ENCODE results near the gene KCNJ10. TPM values are rescaled to one million over a fixed set of nuclear protein-coding genes. Genes with fewer than 3 reads are reported as not detected.

KCNJ10 gene
- total RNA-seq, 1 experiment from 2014 or later: 0.68 TPM

- no peak overlapping the region for H3K27ac Mint-ChIP-seq (ENCODE audit: unreplicated experiment)
- ChIA-PET CTCF (interaction anchor here (0.6 to 1.3 kb wide), 2 partner anchors 14 to 114 kb away, joined by 3 read pairs; no protein-coding TSS in a partner anchor), POLR2A (no interaction called here)
- H3K27me3 ChIP-seq (replicated peaks; ENCODE audit: control insufficient read depth, insufficient read depth, low read length): no peaks in the 10 kb centered on the region
- no peaks in the 10 kb centered on the region for H3K36me3 Mint-ChIP-seq (ENCODE audit: insufficient read depth, unreplicated experiment)
- no peak overlapping the region for H3K4me3 ChIP-seq (ENCODE audit: low read depth, low read length)
- no peaks in the 10 kb centered on the region for H3K27me3 Mint-ChIP-seq (ENCODE audit: insufficient read depth, unreplicated experiment)
- no peaks in the 10 kb centered on the region for H3K9me3 ChIP-seq
- no peaks in the 10 kb centered on the region for H3K9me3 Mint-ChIP-seq (ENCODE audit: unreplicated experiment)
- no peak overlapping the region for H3K4me3 Mint-ChIP-seq (ENCODE audit: unreplicated experiment)
- peaks cover 5% of the 10 kb centered on the region for H3K4me1 Mint-ChIP-seq (ENCODE audit: low read depth, unreplicated experiment)
- no peak for TF ChIP-seq CTCF (IDR thresholded peaks at IDR 0.05; ENCODE audit: insufficient read depth in 1 of 2, low read depth in 1 of 2, low read length in 1 of 2, severe bottlenecking in 1 of 2, unreplicated experiment in 1 of 2)
- DNase-seq: no peak
- H3K4me1 ChIP-seq: peaks cover 12% of the 10 kb centered on the region
- intact Hi-C loops (cut with micrococcal nuclease; ENCODE audit: unreplicated experiment): no loop called here
- BruUV-seq (replicated peaks): no TSS peak
- no peaks in the 10 kb centered on the region for H3K36me3 ChIP-seq (ENCODE audit: control insufficient read depth, insufficient read depth, low read length)
Measured at GRCh38 chr1:159987186-159987585, 82.8 kb downstream of the KCNJ10 start.

DNA sequence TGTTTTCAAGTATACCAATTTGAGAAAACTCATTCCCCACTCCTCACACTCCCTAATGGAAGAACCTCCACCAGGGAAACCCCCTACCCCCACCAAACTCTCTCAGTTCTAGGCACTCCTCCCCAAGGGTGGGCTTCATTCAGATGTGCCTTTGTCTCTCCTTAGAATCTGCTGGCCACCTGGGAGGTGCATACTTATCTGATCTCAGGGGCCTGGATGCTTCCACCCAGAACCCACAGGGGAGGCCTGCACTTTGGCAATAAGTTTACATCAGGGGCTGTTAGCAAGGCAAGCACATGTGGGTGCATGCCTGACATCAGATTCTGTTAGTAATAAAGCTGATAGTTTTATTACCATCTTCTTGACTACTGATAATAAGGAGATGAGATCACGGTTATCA lies 83.4 kb downstream of the KCNJ10 start:
- Mint-ChIP-seq H3K27me3 (ENCODE audit: insufficient read depth, unreplicated experiment) (no peaks in the 10 kb centered on the region), H3K4me3 (ENCODE audit: unreplicated experiment) (no peak overlapping the region), H3K4me1 (ENCODE audit: low read depth, unreplicated experiment) (peaks cover 10% of the 10 kb centered on the region), H3K27ac (ENCODE audit: unreplicated experiment) (no peak overlapping the region), H3K9me3 (ENCODE audit: unreplicated experiment) (no peaks in the 10 kb centered on the region), H3K36me3 (ENCODE audit: insufficient read depth, unreplicated experiment) (no peaks in the 10 kb centered on the region)
- Histone ChIP-seq H3K4me3 (ENCODE audit: low read depth, low read length) (no peak overlapping the region), H3K27me3 (replicated peaks; ENCODE audit: control insufficient read depth, insufficient read depth, low read length) (no peaks in the 10 kb centered on the region), H3K4me1 (peaks cover 6% of the 10 kb centered on the region; the same call in 1 of the 2 replicates), H3K36me3 (ENCODE audit: control insufficient read depth, insufficient read depth, low read length) (no peaks in the 10 kb centered on the region), H3K9me3 (no peaks in the 10 kb centered on the region)
- intact Hi-C loops (cut with micrococcal nuclease; ENCODE audit: unreplicated experiment): no loop called here
- DNase-seq: no peak
- BruUV-seq (replicated peaks): no TSS peak
- ChIA-PET CTCF (interaction anchor here (1.3 kb wide), 1 partner anchor 14 kb away, joined by 3 read pairs; no protein-coding TSS in a partner anchor), POLR2A (no interaction called here)
- no peak for TF ChIP-seq CTCF (IDR thresholded peaks at IDR 0.05; ENCODE audit: insufficient read depth in 1 of 2, low read depth in 1 of 2, low read length in 1 of 2, severe bottlenecking in 1 of 2, unreplicated experiment in 1 of 2)

DNA sequence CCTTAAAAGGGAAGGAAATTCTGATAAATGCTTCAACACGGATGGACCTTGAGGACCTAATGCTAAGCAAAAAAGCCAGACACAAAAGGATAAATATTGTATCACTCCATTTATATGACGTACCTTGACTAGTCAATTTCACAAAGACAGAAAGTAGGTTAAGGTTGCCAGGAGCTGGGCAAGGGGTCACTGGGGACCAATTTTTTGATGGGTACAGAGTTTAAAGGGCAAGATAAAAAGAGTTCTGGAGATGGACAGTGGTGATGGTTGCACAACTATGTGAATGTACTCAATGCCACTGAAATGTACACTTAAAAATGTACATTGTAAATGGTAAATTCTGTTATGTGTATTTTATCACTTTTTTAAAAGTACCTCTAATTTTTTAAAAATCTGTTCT lies 83.9 kb downstream of the KCNJ10 start:
- ChIA-PET POLR2A (no interaction called here), CTCF (no interaction called here)
- BruUV-seq (replicated peaks): no TSS peak
- peaks cover 3% of the 10 kb centered on the region; the same call in 1 of the 2 replicates for H3K4me1 ChIP-seq
- Mint-ChIP-seq H3K9me3 (ENCODE audit: unreplicated experiment) (no peaks in the 10 kb centered on the region), H3K36me3 (ENCODE audit: insufficient read depth, unreplicated experiment) (no peaks in the 10 kb centered on the region), H3K27ac (ENCODE audit: unreplicated experiment) (no peak overlapping the region), H3K4me3 (ENCODE audit: unreplicated experiment) (no peak overlapping the region), H3K4me1 (ENCODE audit: low read depth, unreplicated experiment) (peaks cover 10% of the 10 kb centered on the region), H3K27me3 (ENCODE audit: insufficient read depth, unreplicated experiment) (no peaks in the 10 kb centered on the region)
- no peaks in the 10 kb centered on the region for H3K9me3 ChIP-seq
- H3K4me3 ChIP-seq (ENCODE audit: low read depth, low read length): no peak overlapping the region
- TF ChIP-seq CTCF (IDR thresholded peaks at IDR 0.05; ENCODE audit: insufficient read depth in 1 of 2, low read depth in 1 of 2, low read length in 1 of 2, severe bottlenecking in 1 of 2, unreplicated experiment in 1 of 2): no peak
- intact Hi-C loops (cut with micrococcal nuclease; ENCODE audit: unreplicated experiment): no loop called here
- no peaks in the 10 kb centered on the region for H3K27me3 ChIP-seq (replicated peaks; ENCODE audit: control insufficient read depth, insufficient read depth, low read length)
- no peaks in the 10 kb centered on the region for H3K36me3 ChIP-seq (ENCODE audit: control insufficient read depth, insufficient read depth, low read length)
- no peak for DNase-seq
